Left hindlimb (tissue), 1 donor: ENCODE measurements around the gene LOXHD1.

Experiments
- DNase-seq: peaks from one replicate; pipeline ENCODE4 v3.0.0-alpha.2; 2018

LOXHD1 gene

DNA sequence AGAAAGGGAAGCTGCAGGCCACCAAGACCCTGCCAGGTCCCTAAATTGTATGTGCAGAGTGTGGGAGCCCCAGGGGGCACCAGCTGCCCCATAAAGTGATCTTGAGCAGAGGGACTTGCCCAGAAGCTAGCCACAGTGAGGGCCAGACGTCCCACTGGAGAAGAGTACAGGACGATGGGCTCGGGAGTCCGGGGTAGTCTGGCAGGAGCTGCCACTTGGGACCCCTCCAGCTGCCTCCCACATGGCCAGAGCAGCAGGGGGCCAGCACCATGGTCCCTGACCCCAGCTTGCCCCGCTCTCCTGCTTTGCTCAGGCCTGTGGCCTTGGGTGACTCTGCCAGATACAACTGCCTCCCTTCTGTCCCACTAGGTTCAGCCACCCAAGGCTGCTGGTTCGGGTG, 11.7 kb upstream of the LOXHD1 start:
- no peak for DNase-seq

DNA sequence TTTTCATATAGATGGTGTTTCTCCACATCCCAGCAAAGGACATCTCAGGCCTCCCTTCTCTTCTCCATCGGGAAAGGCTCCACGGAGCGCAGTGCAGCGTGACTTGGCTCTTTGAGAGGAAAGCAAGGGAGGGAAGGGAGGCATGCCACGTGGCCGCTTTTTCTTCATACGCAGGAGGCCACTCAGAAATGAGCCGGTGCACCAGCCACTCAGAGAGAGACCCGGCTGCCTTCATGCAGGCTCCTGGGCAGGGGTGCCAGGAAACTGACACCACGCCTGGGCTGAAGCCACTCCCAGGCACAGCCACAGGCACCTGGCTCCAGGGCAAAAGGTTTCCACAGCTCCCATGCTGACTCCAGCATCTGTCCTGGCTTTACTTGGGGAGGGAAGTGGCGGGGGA, 11.1 kb upstream of the LOXHD1 start:
- DNase-seq: no peak

DNA sequence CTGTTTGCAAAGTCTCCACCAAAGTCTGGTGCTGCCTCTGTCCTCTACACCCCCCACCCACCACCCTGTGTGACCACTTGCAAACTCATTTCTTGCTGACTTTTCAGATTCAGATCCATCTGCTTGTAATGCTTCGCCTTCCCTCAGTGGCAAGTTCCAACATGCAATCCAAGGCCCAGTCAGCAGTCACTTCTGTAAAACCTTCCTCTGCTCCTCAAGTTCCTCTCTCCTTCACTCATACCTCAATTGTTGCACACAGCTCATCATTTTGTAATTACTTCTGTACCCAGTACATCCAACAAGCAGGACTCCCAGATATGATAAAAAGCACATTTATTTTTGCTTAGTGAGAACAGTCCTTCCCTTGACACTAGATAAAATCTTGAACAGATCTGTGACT, 6.5 kb upstream of the LOXHD1 start:
- DNase-seq: no peak

DNA sequence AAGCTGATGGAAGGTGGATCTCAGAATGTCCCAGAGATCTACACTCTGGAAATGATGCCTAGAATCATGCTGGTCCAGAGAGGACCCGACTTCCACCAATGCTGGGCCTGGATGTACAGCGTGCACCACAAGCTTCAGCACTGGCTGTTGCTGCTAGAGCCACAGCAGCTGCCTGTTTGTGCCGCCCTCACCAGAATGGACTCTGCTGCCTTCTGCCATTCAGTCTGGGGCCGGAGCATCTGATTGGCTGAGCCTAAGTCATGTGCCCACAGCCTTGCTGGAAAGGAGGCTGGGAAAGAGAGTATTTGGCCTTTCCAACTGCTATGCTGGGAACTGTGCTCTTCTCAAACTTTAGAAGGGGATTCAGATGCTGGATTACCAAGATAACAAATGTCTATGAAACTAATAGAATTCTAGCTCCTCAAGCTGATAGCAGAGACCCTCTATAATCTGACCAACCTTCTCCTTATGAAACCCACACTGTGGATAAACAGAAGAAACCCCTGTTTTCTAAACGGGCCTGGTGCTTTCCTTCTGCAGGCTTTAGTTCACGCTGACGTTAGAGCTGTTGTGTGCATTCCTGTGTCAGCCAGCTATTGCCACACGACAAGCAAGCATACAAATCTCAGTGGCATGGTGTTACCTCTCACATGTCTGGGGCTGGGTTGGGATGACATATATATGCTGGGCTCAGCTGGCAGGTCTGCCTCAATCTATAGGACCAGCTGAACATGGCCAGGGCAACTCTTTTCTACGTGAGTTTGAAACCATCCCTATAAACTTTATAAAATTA, 4.1 kb upstream of the LOXHD1 start:
- DNase-seq: no peak

DNA sequence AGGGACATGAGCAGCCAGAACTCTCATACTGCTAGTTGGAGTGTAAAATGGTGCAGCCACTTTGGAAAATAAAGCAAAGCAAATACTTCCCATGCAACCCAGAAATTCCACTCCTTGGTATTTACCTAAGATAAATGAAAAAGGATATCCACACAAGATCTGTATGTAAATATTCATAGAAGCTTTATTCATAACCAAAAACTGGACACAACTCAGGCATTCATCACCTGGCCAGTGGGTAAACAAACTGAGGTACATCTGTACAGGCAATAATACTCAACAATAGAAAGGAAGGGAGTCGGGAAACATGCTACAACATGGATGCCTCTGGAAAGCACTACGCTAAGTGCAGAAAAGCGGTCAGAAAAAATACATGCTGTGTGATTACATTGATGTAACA, 2.5 kb upstream of the LOXHD1 start:
- DNase-seq: no peak

DNA sequence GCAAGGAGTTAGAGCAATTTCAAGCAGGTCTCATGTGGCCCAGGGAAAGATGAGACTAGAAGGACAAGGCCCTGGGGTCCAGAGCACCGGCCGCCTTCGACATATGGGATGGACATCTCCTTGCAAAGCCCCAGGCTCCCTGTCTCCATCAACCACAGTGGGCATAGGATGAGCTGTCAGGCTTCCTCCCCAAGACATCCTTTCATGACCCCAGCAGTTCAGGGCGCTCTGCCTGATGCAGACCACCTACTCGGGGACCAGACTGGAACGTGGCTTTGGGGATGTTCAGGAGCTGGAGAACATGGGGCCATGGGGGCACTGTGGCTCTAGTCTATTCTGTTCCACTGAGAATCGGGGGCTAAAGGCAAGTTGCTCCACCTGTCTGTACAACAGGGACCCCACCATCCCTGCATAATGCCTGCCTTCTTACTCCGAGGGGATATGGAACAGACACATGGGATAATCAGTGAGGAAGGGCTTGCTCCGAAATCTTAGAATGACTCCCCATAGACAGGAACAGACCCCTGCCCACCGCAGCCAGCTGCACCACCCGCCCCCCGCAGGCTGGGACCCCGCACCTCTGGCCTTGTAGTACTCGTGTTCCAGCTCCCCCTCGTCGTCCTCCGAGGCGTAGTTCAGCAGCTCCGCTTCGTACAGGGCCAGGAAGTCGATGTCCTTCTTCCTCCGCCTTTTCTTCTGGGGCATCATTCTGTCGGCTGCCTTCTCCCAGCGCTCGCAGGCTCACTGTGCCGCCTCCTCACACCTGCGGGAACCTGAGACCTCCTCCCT, 500 bp downstream of the LOXHD1 start:
- no peak for DNase-seq

DNA sequence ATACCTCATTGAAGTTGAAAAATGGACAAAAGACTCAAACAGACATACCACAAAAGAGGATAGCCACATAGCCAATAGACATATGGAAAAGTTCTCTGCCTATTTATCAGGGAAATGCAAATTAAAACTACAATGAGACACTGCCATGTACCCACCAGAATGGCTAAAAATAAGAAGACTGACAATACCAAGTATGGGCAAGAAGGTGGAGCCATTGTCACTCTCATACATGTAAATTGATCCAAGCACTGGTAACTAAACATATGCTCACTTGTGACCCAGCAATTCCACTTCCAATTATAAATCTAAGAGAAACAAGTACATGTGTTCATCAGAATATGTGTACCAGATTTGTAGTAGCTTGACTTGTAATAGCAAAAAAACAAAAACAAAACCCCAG, 4.6 kb downstream of the LOXHD1 start:
- DNase-seq: no peak

DNA sequence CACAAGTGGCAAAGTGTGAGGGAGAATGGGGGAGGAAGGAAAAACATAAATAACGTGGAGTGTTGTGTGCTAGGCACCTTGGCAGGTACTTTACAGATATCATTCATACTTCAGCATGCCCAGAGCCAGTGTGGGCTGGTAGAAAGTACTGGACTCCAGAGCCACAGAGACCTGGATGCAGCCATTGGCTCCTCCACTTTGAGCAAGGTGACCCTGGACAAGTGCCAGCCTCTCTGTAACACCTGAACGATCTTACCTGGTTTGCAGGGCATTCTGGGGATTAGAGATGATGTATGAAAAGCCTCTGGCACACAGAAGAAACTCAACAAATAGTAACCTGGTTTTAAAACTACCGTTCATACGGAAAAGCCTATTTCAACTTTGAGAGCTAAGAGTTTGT, 6.3 kb downstream of the LOXHD1 start:
- DNase-seq: no peak

DNA sequence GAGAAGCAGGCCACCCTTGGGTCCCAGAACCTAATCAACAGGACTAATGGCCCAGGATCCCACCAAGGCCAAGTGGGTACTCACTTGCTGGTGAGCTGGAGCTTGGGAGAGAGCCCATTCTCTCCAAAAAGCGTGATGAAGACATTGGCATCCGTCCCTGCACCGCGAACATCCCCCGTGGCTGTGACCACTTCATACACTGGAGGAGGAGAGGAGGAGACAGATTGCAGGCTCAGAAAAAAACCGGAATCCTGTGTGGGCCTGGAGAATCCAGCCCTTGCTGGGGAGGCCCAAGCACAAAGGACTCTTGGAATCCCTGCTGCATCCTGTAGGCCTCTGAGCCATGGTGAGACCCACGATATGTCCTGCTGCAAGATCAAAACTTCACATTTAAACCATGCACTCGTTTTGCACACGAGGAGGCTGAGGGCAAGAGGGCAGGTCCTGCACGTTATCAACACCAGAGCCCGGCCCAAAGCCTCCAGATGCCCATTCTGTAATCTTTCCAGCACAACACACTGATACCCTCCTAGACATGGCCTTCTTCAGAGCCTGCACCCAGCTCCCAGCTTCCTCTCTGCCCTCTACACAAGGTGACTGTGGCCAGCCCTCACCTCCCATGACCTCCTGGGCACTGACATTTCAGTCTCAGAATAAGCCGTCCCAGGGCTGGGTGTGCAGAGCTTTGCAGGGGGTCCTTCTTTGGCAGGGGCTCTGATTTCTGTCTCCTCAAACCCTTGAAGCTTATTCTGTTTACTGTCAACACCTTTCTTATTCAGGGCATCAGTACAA, 7.8 kb downstream of the LOXHD1 start:
- DNase-seq: no peak

DNA sequence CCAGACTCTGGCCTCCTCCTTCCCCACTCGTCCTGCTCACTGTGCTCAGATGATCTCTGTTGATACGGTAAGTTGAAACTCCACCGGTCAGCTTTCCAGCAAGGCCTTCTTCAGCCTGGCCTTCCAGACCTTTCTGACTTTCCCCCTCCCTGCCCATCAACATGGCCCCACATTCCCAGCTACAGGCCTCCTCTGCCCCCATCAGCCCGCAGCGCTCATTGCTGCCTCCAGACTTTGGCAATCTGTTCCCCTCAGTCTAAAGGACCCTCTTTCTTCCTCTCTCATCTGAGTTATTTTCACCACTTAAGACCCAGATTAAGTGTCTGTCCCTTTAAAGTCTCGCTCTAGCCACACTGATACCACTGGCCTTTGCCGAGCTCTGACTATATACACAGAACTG, 10.6 kb downstream of the LOXHD1 start:
- DNase-seq: no peak

DNA sequence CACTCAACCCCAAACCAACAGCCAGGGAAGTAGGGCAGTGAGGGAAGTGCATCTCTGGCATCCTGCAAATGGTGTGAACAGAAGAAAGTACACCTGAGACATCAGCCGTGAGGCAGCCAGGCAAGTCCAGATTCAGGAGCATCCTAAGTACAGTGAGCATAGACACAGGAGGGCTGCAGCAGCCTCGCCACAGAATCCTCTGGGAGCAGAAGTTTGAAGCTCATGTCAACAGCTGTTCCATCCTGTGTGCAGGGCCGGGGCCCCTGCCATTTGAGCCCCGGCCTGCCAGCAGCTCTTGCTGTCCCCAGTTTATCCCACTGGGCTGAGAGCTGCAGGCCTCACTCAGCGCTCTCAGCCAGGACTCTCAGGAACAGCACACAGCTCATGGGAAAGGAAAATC, 14.5 kb downstream of the LOXHD1 start:
- no peak for DNase-seq

DNA sequence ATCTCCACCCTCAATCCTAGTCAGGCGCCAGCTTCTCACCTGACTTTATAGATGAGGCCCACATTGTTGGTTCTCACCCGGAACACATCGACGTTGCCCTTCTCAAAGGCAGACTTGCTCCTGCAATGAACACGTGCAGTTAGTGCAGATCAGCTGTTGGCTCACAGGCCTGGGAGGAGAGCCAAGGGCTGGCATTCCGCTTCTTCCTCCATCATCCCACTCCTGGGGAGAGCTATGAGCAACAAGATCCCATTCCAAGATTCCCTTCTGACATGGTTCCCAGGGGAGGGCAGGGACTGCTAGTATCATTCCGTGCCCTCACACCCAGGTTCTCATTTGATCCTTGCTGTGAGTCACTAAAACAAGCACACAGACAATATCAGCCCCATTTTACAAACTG, 15.1 kb downstream of the LOXHD1 start:
- no peak for DNase-seq

DNA sequence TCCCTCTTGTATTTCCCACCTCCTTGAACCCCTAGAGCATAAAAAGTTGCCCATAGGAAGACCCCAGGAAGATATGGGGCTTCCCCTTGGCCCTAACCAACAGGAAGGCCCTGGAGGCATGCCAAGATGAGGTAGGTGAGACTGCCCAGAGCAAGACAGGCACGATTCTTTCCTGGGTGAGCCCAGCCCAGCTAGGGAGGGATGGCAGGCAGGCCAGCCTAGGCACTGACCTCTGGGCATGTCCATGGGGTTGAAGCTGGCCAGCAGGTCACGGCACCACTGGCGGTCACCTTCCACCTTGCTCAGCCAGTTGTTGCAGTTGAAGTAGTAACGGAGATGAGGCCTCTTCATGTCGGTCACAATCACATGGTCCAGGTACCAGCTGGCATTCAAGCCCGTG, 17.6 kb downstream of the LOXHD1 start:
- no peak for DNase-seq

DNA sequence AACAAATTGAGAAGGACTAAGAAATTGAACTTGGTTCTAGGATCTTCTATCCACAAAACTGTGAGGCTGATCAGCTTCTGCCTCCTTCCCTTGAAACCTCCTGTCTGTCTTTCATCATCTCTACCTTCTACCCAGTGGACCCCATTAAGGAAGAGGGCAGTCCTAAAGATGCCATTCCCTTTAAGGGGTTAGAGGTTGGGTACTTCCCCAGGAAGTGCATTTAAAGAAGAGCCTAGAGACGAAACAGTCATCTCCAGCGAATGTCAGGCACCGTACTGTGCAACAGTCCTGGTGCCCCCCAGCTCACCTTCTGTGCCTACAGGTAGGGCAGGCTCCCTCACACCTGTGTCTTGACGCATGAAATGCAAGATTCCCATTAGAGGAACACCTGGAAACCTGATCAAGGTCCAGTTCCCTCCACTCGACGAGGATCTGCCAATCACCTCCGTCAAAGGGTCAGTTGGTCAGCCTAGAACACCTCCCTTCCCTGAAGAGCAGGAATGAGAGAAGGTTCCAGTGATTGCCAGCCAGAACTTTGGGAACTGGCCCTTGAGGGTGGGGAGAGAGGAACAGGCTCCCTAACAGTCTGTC, 20.9 kb downstream of the LOXHD1 start:
- no peak for DNase-seq

DNA sequence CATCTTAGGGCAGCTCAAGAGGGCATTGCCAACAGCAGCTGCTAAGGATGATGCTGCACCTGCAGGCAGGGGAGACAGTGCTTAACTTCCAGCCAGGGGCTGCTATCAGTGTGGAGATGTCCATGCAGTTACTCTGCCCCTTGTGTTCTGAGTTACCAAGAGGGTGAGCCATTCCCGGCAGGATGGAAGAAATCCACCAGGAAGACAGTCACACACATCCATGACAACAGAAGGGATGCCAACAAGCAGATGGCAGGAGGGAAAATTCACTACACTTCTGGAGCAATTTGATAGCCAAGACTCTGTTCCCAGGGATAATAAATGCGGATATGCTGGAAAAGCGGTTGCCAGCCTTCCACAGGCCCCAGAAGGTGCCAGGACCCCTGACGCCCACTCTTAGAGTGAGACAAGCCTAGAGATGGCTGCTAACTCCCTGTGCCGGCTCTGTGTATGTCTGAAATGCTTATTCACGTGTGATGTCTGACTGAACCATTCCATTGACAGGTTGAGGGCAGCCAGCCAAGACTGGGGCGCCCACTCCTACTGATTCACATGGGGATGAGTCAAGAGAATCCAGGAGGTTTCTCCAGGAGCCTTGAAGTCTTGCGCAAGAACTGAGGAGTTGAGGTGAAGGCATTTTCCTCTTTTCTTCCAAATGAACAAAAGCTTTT, 24.5 kb downstream of the LOXHD1 start:
- DNase-seq: no peak

DNA sequence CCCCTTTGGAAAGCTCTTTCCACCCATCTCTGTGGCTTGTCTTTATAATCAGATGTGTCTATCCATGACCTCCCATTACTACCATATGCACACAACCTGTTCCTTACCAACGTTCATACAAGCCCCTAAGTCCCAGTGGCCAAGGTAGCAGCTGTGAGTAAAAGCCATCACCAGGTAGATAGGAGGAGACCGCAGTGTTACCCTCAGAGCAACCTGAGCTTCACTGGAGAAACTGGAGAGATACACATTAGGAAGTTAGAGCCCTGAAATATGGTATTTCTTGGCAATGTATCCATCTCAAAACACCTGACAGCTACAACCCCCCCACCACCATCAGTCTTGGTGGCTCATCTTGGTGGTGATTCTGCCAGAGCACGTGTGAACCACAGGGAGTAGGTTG, 26.0 kb downstream of the LOXHD1 start:
- no peak for DNase-seq

DNA sequence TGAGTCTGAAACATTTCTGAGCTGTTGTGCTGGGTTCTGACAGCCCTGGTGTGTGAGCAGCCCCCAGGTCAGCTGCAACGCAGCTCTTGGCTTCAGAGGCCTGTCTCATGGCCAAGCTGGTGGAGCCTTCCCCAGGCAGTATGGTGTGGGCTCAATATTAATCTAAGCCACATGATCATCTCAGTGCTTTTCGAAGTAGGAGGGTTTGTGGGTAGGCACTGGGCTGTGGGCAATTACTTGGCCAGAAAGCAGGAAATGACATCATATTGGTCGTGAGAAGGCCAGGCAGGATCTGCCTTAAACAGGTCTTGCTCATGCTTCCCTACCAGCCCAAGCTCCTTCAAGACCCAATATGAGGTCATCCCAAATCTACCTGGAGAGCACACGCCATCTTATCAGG, 26.9 kb downstream of the LOXHD1 start:
- no peak for DNase-seq

DNA sequence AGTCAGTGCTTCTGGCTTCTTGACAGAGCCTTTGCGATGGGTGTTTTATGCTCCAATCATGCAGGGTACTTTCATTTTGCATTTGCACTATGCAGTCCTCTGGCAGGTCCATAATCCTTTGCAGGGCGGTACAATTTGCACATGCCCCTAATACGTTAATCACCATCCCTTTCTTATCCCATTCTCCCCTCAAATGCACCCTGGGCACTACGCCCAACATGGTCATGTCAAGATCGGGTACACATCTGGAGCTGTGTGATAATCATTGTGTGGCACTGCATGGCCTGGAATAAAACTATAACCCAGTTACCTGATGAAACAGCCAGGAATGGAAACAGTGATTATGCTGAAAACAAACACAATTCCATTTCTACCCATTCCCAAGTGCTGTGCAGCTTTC, 27.7 kb downstream of the LOXHD1 start:
- DNase-seq: no peak

DNA sequence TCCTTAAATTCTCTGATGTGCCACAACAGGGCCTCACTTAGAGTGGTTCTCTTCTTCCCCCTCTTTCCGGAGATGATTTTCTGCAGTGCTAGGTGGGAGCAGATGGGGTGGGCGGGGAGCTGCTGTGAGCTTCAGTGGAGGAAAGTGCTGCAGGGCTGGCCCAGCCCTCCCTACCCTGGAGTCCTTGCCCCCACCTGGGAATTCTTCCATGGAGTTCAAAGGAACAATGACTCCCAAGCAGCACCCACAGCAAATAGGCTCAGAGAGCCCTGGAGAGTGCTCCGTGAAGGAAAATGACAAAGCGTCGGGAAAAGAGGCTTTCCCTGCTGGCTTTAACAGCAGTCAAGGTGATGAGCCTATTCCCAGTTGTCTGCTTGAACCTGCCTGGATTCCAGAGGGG, 28.8 kb downstream of the LOXHD1 start:
- no peak for DNase-seq

DNA sequence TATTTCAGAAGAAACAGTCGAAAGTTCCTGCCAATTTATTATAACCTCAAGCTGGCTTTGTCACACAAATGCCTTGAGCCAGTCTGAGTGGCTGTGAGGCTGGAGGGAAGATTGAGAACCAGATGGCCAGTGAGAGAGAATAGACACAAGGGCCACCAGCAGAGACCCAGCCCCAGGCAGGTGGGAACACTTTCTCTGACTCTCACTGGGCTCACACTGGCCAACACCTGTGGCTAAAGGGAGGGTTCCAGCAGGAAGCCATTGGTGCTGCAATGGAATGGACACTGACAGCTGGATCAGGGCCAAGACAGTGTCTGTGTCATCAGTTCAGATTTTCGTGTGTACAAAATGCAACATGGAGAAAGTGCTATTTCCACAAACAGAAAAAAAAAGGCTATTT, 29.9 kb downstream of the LOXHD1 start:
- no peak for DNase-seq

DNA sequence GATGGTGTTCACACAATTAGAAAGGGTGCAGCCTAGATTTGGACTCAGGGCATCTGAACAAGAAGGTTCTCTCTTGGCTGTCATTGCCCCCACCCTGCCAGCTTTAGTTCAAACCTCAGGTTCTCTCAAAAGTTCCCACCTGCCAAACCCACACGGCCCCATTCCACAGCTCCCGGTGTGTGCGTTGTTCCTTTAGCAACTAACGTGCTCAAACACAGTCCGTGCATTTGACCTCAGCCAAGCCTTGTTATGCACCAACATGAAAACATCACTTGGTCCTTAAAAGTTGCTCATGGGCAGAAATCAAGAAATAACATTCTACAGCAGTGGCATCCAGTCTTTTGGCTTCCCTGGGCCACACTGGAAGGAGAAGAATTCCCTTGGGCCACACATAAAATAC, 32.0 kb downstream of the LOXHD1 start:
- DNase-seq: no peak

DNA sequence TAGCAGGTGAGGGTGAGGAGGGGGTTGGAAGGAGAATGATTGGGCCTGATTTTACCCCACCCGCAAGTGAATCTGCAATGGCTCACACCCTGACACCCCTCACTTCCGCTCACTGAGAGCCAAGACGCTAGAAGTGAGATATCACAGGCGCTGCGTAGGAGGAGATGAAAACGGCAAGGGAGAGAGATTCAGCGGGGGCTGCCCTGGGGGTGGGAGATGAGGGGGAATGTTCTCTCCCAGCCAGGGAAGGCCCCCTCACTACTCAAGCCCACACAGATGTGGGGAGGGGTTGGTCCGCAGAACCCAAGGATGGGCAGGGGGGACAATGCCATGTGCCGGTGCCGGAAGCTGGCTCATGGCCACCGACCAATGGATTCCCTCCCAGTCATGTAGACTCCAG, 32.9 kb downstream of the LOXHD1 start:
- no peak for DNase-seq

DNA sequence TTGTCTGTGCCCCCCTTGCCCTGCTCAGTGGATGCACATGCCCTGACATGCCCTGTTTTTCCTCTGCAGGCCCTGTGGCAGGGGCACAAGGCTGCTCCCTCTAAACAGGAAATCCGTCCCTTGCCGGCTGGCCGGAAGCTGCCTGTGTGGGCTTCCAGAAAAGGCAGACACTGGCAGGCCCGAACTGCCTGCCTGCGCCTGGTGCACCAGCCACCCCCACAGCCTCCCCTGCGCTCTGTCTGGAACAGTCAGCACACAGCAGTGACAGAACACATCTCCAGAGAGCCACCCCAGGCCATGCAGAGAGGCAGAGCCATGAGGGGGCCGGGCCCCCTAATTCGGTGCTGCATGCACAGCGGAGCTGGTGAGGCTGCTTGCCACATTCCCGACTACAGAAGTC, 33.5 kb downstream of the LOXHD1 start:
- DNase-seq: no peak
